GM21447 (cell line): ENCODE measurements around the gene PLP1.
"Not testable (repeated sequence)": the region's sequence is repeated elsewhere in the genome, so short reads cannot be mapped to it uniquely, and the experiment has no call there.

Experiments
- ATAC-seq: cut with Tn5 transposase; IDR thresholded peaks from one replicate; pipeline ENCODE4 v1.9.1; 2021; ENCODE audit not compliant: unreplicated experiment

PLP1 gene, protein sequence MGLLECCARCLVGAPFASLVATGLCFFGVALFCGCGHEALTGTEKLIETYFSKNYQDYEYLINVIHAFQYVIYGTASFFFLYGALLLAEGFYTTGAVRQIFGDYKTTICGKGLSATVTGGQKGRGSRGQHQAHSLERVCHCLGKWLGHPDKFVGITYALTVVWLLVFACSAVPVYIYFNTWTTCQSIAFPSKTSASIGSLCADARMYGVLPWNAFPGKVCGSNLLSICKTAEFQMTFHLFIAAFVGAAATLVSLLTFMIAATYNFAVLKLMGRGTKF

GRCh38 chrX:103776546-103776945, at the start of gene PLP1:
PLP1 (plus strand) TSS chrX:103776840; CDS start chrX:103776996, 156 bp downstream.
- no peak for ATAC-seq

GRCh38 chrX:103727115-103727514, 49.5 kb upstream of the PLP1 start:
- no peak for ATAC-seq

- ATAC-seq, result no peak
Observed at GRCh38 chrX:103729015-103729414, 47.6 kb upstream of the PLP1 start.

DNA sequence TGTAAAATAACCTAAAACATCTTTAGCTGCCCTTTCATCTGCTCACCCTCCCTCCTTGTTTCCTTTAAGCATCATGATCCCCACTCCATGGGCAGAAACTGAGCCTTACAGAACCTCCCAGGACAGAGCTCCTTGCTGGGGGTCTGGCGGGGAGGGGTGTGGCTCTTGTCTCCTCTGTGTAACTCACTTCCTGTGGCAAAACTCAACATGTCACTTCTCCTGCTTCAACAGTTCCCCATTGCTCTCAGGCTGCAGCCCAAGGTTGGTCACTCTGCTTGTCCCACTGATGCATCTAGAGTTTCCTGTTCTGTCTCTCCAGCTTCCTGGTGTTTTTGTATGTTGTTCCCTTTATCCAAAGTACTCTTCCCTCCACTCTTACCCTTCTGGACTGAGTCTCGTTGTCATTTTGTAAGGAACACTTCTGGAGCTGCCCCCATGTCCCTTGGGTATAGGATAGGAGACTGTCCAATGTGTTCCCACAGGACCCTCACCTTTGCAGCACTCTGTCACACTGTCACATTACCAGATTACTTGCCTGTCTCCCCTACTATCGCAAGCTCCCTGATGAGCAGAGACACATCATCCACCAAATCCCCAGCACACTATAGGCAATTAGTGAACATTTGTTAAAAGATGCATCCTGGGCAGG, 46.4 kb upstream of the PLP1 start:
- no peak for ATAC-seq

DNA sequence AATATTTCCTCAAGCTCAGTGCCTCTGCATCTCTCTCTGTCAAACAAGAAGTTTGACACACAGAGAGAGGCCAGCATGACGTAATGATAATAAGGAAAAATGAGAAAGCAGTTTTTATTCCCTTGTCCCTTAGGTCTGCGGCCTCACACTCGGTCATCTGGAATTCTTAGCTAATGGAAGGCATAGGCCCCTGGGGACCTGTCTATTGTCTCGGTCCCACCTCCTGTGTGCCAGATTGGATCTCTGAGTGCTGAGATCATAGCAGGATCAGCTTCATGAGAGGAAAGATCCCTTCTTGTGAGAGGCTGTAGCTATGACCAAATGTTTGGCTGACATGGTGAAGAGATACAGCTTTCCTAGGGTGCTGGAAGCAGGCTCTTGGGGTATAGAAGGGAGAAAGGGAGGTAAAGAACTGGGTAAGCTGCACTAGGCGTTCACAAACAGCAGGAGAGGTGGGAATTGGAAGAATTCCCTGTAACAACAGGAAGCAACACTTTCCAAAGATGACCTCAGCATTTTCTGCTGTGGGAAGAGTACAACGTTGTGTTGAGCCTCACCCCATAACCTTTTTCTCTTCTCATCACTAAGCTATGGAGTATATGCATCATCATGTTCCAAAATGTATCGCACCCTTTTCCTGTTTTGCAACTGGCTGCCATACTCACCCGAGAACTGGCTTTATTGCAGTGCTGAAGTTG, 45.7 kb upstream of the PLP1 start:
- ATAC-seq, result no peak

- ATAC-seq, result no peak
Observed at GRCh38 chrX:103733017-103733416, 43.6 kb upstream of the PLP1 start.

GRCh38 chrX:103734125-103734760, 42.4 kb upstream of the PLP1 start:
- ATAC-seq, result no peak

DNA sequence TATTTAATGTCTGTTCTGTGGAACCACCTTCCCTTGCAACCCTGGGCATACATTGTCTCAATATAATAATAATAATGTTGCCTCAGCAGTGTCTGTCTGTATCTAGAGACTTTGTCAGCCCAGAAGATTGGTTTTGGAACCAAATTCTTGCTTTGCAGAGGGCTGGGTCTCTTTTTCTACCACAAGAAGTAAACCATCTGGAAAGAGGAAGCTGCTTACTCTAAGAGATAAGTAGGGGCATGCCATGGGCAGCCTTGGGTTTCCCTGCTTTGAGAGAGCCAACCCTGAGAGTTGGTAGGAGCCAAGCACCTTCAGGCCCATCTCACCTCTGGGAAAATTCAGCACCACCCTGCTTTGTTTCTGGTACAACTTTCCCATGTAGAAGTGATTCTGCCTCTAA, 38.9 kb upstream of the PLP1 start:
- ATAC-seq, result no peak

- ATAC-seq, result no peak
Observed at GRCh38 chrX:103739421-103739820, 37.2 kb upstream of the PLP1 start.

DNA sequence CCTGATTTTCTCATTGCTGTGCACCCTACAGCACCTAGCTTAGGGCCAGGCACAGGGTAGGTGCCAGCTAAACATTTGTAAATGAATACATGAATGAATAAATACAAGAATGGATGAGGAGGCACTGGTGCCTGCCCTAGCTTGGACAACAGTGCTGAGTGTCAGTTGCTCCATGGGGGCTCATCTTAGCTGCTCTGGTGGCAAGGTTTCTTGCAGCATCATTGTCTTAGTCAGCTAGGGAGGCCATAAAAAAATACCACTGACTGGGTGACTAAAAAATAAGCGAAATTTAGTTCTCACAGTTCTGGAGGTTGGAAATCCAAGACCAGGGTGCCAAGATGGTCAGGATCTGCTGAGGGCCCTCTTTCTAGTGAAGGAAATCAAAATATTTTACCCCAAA, 34.8 kb upstream of the PLP1 start:
- no peak for ATAC-seq

DNA sequence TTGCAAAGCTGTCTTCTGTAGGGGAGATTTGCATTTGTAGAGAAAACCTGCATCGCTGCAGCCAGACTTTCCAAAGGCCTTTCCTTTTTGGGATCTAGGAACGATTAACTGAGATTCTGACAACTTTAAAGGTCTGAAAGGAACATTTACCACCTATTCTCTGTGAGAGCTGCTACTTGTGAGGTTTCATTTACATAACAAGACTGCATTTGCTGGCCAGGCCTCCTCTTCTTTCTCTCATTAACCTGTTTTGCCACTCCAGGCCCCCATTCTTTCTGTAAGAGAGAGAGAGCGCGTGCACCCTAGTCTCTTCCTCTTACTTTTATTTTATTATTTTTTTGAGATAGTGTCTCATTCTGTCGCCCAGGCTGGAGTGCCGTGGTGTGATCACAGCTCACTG, 34.3 kb upstream of the PLP1 start:
- ATAC-seq, result no peak

GRCh38 chrX:103747163-103747562, 29.5 kb upstream of the PLP1 start:
- no peak for ATAC-seq

DNA sequence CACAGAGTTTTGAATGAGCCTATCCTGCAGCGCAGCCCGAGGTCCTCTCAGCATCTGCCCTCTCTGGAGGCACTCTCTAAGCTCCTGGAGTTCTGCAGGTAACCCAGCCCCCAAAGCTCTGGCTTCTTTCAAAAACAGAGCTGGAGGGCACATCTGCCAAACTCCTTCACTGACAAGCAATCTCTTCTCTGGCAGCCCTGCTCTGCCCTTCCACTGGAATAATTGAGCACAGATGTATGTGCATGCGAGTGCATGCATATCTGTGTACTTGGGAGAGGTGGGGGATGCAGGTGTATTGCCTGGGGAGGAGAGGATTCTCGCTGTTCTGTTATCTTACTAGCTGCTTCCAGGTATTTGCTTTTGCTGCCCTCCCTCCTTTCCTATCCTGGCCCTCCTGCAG, 22.2 kb upstream of the PLP1 start:
- ATAC-seq, result no peak

GRCh38 chrX:103756736-103757135, 19.9 kb upstream of the PLP1 start:
- no peak for ATAC-seq

DNA sequence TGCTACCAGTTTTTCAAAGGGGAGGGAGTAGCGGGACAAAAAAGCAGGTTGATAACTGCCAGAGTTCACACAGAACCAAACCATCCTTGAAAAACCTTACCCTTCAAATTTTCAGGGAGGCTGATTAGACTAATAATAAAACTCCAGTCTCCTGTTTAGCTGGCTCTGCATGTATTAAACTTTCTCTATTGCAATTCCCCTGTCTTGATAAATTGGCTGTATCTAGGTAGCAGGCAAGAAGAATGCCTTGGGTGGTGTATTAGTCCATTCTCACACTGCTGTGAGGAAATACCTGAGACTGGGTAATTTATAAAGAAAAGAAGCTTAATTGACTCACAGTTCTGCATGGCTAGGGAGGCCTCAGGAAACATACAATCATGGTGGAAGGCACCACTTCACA, 18.1 kb upstream of the PLP1 start:
- ATAC-seq, result no peak

DNA sequence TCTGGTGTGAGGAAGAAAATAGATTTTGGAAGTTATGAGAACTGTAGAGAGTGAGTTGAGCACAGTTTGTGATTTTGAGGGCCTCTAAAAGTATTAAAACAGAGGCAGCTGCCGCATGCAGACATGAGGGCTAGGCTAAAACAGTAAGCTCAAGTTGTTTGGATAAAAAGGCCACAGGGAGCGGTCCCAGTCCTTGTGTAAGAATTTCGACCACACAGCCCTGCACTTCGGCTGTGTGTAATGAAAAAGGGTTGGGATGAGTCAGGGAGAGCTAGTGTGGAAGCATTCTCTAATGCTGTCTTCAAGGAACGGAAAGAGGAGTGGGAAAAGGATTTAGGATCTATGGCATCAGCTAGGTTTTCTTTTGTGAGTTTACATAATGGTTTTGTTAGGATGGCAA, 13.1 kb upstream of the PLP1 start:
- ATAC-seq, result not testable (repeated sequence)

- not testable (repeated sequence) for ATAC-seq
Observed at GRCh38 chrX:103766813-103767555, 9.7 kb upstream of the PLP1 start.

DNA sequence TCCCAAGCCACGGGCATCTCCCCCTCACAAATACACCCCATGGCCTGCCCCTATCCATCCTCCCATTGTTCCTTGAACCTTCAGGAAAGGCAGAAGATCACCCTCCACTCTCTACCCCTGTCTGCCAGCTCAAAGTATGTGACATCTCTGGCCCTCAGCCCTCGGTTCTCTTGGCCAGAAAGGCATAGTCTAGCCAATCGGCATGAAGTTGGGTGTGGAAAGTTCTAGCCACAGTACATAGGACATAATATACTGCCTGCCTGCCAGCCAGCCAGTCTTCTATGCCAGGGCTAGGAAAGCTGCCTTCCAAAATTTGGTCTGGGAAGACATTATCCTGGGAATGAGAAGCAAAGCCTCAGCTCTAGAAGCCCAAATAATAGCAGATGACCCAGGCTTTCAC, 3.2 kb upstream of the PLP1 start:
- ATAC-seq, result no peak

DNA sequence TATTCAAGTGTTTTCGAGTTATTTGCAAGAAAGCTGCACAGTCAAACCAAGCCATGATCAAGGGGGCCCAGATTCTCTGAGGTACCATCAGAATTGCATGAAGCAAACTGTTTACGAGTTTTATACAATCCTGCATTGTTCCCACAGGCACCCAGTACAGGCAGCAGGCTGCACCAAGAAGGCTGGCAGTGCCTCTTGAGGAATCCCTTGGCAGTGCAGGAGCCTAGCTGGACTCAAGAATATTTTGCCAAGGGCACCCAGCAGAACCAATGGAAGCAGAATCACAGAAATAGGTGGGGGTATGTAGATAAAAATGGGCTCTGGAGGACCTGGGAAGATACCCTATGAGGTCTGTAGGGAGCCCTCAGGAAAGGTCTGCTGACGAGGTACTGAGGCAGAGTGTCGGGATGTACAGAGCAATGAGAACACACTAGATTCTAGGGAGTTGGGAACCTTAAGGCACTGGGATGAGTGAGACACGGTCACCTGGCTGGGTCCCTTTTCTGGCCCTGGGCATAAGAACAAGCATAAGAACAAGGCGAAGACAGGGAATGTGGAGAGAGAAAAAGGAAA, 2.5 kb upstream of the PLP1 start:
- no peak for ATAC-seq

DNA sequence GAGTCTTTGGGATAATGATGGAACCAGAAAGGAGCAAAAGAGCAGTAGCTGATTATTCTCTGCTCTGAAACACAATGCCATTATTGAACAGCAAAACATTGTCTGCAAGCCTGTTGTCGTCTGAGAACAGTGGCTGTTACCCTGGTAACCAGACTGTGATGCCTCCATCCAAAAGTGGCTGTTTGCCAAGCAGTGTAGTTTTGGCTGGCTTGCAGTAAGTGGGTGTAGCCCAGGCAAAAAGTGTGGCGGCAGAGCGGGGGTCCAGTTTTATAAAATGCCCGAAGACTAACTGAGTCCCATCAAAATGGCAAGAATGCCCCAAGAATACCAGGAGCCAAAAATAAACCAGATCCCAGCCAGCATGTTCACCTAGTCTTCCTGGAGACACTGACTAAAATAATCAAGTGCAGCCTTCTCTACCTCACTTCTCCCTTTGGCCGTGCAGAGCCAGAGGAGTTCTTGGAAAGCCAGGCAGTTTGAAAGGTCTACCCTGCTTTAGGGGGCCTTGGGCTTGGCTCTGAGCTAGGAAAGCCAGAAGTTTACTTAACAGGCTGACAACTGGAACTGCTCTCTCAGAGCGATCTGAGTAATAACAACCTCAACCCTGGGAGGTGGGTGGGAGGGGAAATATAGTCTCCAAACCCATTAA, 2.6 kb downstream of the PLP1 start:
- no peak for ATAC-seq
